ENCODE data around the gene ZDHHC6.
"Not testable (repeated sequence)": the region's sequence is repeated elsewhere in the genome, so short reads cannot be mapped to it uniquely, and the experiment has no call there.

ZDHHC6 gene

GRCh38 chr10:112388548-112388947 lies 58.2 kb downstream of the ZDHHC6 start:
- no peak for DNase-seq

GRCh38 chr10:112388056-112388455 lies 58.7 kb downstream of the ZDHHC6 start:
- DNase-seq, result not testable (repeated sequence)

GRCh38 chr10:112385201-112385600 lies 61.5 kb downstream of the ZDHHC6 start:
- DNase-seq, result no peak

GRCh38 chr10:112384141-112384540 lies 62.6 kb downstream of the ZDHHC6 start:
- DNase-seq, result no peak

- DNase-seq, result peak; percentile 21
These were observed 63.4 kb downstream of the ZDHHC6 start for GRCh38 chr10:112383325-112383724.

GRCh38 chr10:112382515-112383235 lies 64.0 kb downstream of the ZDHHC6 start:
- no peak for DNase-seq
